ENCODE measurements around the gene ITIH5. TPM values are rescaled to one million over a fixed set of nuclear protein-coding genes. Genes with fewer than 3 reads are reported as not detected.

The ITIH5 gene
- total RNA-seq, 1 donor from 2014 or later, result not detected

DNA sequence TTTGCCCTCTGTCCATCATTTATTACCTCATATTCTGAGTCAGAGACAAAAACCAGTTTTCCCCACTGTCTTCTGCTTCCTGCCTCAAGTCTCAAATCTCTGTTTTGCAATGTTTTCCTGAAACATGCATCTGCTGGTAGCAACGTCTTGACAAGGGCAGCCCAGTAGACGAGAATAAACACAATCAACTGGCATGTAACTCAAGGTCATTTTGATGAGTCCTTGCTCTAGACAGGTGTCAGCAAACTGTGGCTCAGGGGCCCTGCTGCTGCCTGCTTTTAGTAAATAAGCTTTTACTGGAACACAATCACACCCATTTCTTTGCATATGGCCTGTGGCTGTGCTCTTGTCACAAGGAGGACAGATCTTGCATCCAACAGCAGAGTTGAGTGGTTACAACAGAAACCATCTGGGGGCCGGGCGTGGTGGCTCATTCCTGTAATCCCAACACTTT is 59.8 kb downstream of the ITIH5 start:
- Mint-ChIP-seq H3K4me3 (ENCODE audit: low read depth) (no peak overlapping the region), H3K27me3 (ENCODE audit: low read depth) (peaks cover 5% of the 10 kb centered on the region), H3K4me1 (ENCODE audit: low read depth) (no peaks in the 10 kb centered on the region), H3K36me3 (ENCODE audit: low read depth) (no peaks in the 10 kb centered on the region), H3K27ac (no peak overlapping the region), H3K9me3 (no peaks in the 10 kb centered on the region)
- intact Hi-C loops (cut with micrococcal nuclease), result no loop called here
- DNase-seq (ENCODE audit: low spot score), result no peak

DNA sequence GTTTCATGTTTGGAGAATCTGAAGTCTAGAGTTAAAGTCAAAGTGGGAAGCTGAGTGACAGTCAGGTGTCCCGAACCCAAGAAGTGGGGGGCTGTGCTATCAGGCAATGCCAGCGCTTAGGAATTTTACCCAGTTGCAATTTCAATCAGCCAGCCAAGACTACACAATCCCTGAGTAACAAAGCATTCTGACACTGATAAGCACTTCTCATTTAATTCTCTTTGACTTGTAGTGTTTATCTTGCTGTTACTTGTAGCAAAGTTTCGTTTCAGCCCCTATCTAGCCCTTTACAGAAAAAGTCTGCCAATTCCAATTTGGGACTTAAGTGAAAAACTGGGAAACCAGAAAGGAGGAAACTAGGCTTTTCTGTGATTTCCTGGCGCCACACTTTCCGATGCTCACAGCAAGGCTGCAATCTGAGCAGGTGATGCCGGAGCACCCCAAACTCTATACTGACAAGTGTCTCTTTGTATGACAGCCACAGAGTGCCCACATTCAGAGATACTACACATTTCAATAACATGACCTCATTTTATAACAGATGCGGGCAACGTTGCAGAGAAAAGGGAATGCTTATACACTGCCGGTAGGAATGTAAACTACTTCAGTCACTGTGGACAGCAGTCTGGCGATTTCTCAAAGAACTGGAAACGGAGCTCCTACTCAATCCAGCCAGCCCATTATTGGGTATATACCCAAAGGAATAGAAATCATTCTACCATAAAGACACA is 61.0 kb downstream of the ITIH5 start:
- intact Hi-C loops (cut with micrococcal nuclease), result no loop called here
- Mint-ChIP-seq H3K9me3 (no peaks in the 10 kb centered on the region), H3K4me3 (ENCODE audit: low read depth) (no peak overlapping the region), H3K4me1 (ENCODE audit: low read depth) (peaks cover 2% of the 10 kb centered on the region), H3K27me3 (ENCODE audit: low read depth) (peaks cover 5% of the 10 kb centered on the region), H3K36me3 (ENCODE audit: low read depth) (no peaks in the 10 kb centered on the region), H3K27ac (no peak overlapping the region)
- DNase-seq (ENCODE audit: low spot score), result no peak

DNA sequence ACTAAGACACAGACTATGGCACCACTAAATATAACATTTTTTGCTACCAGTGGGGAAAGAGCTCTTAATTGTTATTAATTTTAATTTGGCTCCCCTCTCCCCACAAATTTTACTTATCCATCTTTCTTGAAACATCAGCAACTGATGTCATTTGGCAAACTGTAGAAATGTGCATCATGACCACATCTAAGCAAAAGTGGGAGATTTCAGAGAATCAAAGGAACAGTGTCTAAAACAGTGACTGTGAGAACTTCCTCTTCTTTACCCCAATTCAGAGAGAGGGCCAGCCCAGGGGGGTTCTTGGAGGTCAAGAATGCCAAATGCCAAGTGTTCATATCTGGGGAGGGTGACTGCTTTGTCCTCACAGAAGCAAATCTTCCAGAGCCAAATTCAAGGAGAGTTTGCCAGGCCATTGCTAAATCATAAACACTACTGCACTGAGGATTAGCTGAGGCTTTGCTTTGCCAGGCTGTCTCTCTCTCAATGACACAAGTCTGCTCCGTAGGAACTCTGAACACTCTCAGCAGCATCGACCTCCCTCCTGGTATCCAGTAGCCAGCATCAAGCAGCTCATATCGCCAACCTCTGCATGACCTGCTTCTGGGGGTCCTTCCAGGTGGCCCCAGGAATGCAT is 65.6 kb downstream of the ITIH5 start:
- no peak for DNase-seq (ENCODE audit: low spot score)
- peaks cover 17% of the 10 kb centered on the region for H3K27me3 Mint-ChIP-seq (ENCODE audit: low read depth)
- intact Hi-C loops (cut with micrococcal nuclease), result no loop called here
- H3K36me3 Mint-ChIP-seq (ENCODE audit: low read depth), result no peaks in the 10 kb centered on the region
- no peak overlapping the region for H3K4me3 Mint-ChIP-seq (ENCODE audit: low read depth)
- peaks cover 2% of the 10 kb centered on the region for H3K4me1 Mint-ChIP-seq (ENCODE audit: low read depth)
- H3K9me3 Mint-ChIP-seq, result no peaks in the 10 kb centered on the region
- H3K27ac Mint-ChIP-seq, result no peak overlapping the region

DNA sequence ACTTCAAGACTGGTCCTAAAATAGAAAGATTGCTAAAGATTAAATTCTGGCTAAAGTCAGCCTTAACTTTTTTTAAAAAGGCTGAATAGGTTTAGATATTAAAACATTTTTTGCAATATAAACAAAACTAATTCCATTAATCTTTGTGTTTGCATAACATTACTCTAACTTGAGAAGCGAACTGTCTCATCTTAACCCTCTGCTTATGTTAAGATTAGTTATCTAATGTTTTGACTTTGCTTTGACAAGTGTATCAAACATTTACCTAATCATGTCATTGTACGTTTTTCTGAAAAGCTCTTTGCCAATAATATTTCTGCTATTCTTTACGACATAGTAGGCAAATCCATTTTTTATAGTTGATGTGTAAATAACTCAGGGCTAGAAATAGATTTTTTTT is 68.0 kb downstream of the ITIH5 start:
- intact Hi-C loops (cut with micrococcal nuclease), result no loop called here
- Mint-ChIP-seq H3K27me3 (ENCODE audit: low read depth) (peaks cover 19% of the 10 kb centered on the region), H3K9me3 (no peaks in the 10 kb centered on the region), H3K4me1 (ENCODE audit: low read depth) (peaks cover 2% of the 10 kb centered on the region), H3K4me3 (ENCODE audit: low read depth) (no peak overlapping the region), H3K36me3 (ENCODE audit: low read depth) (no peaks in the 10 kb centered on the region), H3K27ac (no peak overlapping the region)
- DNase-seq (ENCODE audit: low spot score), result no peak

DNA sequence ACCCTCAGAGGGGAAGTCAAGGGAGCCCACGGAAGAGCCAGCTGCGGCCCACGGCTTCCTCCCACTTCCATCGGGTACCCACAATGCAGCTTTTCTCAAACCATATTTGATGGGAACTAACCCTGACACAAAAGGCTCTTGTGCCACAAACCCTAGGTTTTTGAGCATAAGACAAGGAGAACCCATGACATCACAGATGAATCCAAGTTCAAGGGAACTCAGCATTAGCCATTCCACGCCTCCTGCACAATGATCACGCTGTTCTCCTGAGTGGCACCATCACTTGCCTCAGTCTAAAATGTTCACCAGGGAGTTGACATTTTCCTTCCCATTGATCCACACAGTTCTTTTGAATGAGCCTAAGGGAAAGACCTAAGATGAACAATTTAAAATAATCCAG is 70.4 kb downstream of the ITIH5 start:
- intact Hi-C loops (cut with micrococcal nuclease), result no loop called here
- no peak for DNase-seq (ENCODE audit: low spot score)
- H3K4me1 Mint-ChIP-seq (ENCODE audit: low read depth), result peaks cover 2% of the 10 kb centered on the region
- H3K36me3 Mint-ChIP-seq (ENCODE audit: low read depth), result no peaks in the 10 kb centered on the region
- H3K9me3 Mint-ChIP-seq, result no peaks in the 10 kb centered on the region
- no peak overlapping the region for H3K4me3 Mint-ChIP-seq (ENCODE audit: low read depth)
- H3K27me3 Mint-ChIP-seq (ENCODE audit: low read depth), result peaks cover 17% of the 10 kb centered on the region
- H3K27ac Mint-ChIP-seq, result no peak overlapping the region

DNA sequence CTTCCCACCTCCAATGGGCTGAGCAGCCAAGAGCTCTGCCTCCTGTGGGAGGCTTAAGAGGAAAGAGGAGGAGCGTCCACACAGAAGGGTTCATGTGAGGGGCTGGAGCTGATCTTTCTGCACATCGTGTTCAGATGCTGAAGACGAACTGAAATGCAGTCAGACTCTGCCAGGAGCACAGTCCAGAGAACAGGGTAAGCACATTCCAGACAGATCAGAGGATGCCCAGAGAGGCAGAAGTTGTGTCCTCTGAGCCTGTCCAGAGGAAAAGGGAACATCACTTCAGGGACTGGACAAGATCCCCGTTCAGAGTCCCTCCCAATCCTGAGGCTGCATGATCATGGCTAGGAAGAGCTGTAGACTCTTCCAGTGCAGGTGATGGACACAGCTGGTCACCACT is 72.9 kb downstream of the ITIH5 start:
- no peaks in the 10 kb centered on the region for H3K4me1 Mint-ChIP-seq (ENCODE audit: low read depth)
- H3K36me3 Mint-ChIP-seq (ENCODE audit: low read depth), result no peaks in the 10 kb centered on the region
- H3K4me3 Mint-ChIP-seq (ENCODE audit: low read depth), result no peak overlapping the region
- H3K27me3 Mint-ChIP-seq (ENCODE audit: low read depth), result peaks cover 3% of the 10 kb centered on the region
- DNase-seq (ENCODE audit: low spot score), result no peak
- H3K27ac Mint-ChIP-seq, result no peak overlapping the region
- no peaks in the 10 kb centered on the region for H3K9me3 Mint-ChIP-seq
- intact Hi-C loops (cut with micrococcal nuclease), result no loop called here

DNA sequence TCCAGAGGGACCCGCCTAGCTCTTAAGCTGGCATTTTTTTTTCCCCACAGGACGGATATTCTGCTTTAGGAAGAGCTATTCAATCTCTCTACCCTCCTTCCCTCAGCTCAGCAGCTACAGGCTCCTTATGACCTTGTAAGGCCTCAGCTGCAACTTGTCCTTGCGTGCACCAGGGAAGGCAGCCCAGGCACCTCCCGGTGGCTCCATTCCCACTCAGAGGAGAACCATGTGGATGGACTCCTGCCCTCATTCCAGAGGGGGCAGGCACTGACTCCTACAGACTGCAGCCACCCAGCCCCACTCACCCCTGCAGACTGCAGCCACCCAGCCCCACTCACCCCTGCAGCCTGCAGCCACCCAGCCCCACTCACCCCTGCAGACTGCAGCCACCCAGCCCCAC is 73.7 kb downstream of the ITIH5 start:
- Mint-ChIP-seq H3K27me3 (ENCODE audit: low read depth) (peaks cover 2% of the 10 kb centered on the region), H3K4me3 (ENCODE audit: low read depth) (no peak overlapping the region), H3K9me3 (no peaks in the 10 kb centered on the region), H3K4me1 (ENCODE audit: low read depth) (no peaks in the 10 kb centered on the region), H3K27ac (no peak overlapping the region), H3K36me3 (ENCODE audit: low read depth) (no peaks in the 10 kb centered on the region)
- intact Hi-C loops (cut with micrococcal nuclease), result no loop called here
- no peak for DNase-seq (ENCODE audit: low spot score)

DNA sequence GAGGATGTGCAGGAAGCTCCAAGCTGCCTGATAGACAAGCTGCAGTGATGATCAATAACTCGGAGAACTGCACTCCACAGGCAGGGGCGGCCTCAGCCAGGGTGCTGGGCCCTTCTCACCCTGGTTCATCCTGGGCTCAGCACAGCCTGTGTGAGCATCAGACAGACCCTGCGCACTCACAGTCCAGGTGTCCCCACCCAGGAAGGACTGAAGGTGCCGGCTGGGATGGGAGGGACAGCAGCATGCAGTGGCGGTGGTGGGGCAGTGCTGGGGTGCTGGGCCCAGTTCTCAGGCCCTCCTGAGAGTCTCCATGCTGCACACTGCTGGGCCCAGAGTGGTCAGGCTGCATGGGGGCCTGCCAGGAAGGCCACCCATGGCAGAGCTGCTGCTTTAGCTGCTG is 74.1 kb downstream of the ITIH5 start:
- no peak for DNase-seq (ENCODE audit: low spot score)
- H3K4me1 Mint-ChIP-seq (ENCODE audit: low read depth), result no peaks in the 10 kb centered on the region
- no peak overlapping the region for H3K27ac Mint-ChIP-seq
- intact Hi-C loops (cut with micrococcal nuclease), result no loop called here
- H3K4me3 Mint-ChIP-seq (ENCODE audit: low read depth), result no peak overlapping the region
- peaks cover 2% of the 10 kb centered on the region for H3K27me3 Mint-ChIP-seq (ENCODE audit: low read depth)
- H3K9me3 Mint-ChIP-seq, result no peaks in the 10 kb centered on the region
- no peaks in the 10 kb centered on the region for H3K36me3 Mint-ChIP-seq (ENCODE audit: low read depth)

DNA sequence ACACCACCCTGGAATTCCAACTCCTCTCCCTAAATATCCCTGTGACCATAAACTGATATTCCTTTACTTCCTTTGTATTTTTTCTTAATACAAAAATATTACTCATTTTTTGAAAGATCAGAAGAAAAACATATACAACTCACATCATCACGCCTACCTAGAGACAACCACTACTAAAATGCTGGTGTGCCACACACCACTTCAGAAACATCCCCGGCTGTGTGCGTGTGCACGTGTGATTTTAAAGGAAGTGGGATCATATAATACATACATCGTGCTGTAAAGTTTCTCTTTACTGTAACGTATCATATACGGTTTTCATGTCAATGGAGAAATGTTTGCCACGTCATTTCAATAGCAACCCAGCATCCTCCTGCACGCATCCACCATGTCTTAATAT is 76.5 kb downstream of the ITIH5 start:
- intact Hi-C loops (cut with micrococcal nuclease), result no loop called here
- no peak for DNase-seq (ENCODE audit: low spot score)
- H3K4me1 Mint-ChIP-seq (ENCODE audit: low read depth), result no peaks in the 10 kb centered on the region
- H3K27me3 Mint-ChIP-seq (ENCODE audit: low read depth), result peaks cover 8% of the 10 kb centered on the region
- no peak overlapping the region for H3K4me3 Mint-ChIP-seq (ENCODE audit: low read depth)
- no peaks in the 10 kb centered on the region for H3K9me3 Mint-ChIP-seq
- H3K27ac Mint-ChIP-seq, result no peak overlapping the region
- H3K36me3 Mint-ChIP-seq (ENCODE audit: low read depth), result no peaks in the 10 kb centered on the region

DNA sequence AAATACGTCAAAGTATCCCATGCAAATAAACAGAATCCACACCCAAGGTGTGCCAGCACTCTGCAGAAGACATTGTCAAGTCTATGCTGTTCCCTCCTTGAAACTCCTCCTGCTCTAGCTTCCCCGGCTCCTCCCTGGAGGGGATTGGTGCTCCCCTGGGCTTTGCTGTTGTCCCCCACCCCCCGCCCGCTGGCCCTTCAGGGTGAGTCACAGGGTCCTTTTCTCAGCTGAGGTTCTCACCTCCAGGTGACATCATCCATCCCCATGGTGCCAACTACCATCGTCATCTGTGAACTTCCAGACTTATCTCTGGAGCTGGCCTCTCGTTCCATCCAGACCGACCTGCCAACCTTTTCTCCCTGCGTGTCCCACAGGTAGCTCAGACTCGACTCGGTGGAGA is 77.0 kb downstream of the ITIH5 start:
- H3K27ac Mint-ChIP-seq, result no peak overlapping the region
- H3K27me3 Mint-ChIP-seq (ENCODE audit: low read depth), result peaks cover 8% of the 10 kb centered on the region
- no peak overlapping the region for H3K4me3 Mint-ChIP-seq (ENCODE audit: low read depth)
- intact Hi-C loops (cut with micrococcal nuclease), result no loop called here
- no peaks in the 10 kb centered on the region for H3K4me1 Mint-ChIP-seq (ENCODE audit: low read depth)
- no peaks in the 10 kb centered on the region for H3K9me3 Mint-ChIP-seq
- no peaks in the 10 kb centered on the region for H3K36me3 Mint-ChIP-seq (ENCODE audit: low read depth)
- no peak for DNase-seq (ENCODE audit: low spot score)

DNA sequence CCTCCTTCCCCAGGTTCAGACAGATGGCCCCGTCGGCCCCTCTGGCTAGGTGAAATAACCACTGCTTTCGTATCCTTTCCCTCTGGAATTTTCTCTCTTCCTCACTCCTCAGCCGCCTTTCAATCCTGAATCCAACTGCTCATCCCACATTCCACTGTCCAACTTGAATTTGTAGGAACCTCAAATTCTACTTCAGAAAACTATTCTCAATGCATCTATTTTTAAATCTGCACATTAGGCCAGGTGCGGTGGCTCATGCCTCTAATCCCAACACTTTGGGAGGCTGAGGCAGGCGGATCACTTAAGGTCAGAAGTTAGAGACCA is 78.9 kb downstream of the ITIH5 start:
- H3K4me3 Mint-ChIP-seq (ENCODE audit: low read depth), result no peak overlapping the region
- intact Hi-C loops (cut with micrococcal nuclease), result no loop called here

DNA sequence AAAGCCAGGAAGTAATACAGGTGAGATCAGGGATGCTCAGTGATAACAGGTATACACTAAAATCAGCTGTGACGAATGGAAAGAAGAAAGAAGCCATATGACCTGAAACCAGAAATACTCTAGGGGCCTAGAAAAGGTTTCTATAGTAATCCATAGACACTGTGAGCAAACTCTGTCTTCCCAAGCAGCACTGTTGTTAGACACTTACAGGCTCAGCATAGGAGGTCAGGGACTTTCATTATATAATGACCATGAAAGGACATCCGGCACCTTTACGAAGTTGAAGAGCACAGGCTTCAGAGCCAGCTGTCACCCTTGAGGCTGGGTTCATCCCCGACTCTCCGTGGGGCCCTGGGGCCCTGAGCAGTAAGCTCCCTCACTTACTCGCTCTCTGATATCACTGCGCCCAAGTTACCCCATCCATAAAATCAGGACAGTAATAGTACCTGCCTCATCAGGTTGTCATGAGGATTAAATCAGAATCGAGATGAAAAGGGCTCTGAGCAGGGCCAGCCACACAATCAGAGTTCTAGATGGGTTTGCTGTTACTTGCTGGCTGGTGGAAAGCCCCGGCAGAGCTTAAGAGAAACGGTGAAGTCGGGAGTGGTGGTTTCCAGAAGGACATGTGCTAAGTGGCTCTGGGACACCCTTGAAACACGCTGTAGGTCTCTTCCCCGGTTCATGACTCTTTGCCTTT is 79.5 kb downstream of the ITIH5 start:
- intact Hi-C loops (cut with micrococcal nuclease), result no loop called here
- no peak overlapping the region for H3K27ac Mint-ChIP-seq
- H3K36me3 Mint-ChIP-seq (ENCODE audit: low read depth), result no peaks in the 10 kb centered on the region
- H3K4me3 Mint-ChIP-seq (ENCODE audit: low read depth), result no peak overlapping the region
- no peaks in the 10 kb centered on the region for H3K4me1 Mint-ChIP-seq (ENCODE audit: low read depth)
- H3K27me3 Mint-ChIP-seq (ENCODE audit: low read depth), result peaks cover 6% of the 10 kb centered on the region
- H3K9me3 Mint-ChIP-seq, result no peaks in the 10 kb centered on the region
- DNase-seq (ENCODE audit: low spot score), result no peak

More for the DNA sequence above, 78.9 kb downstream of the ITIH5 start:
- H3K4me1 Mint-ChIP-seq (ENCODE audit: low read depth), result no peaks in the 10 kb centered on the region
- DNase-seq (ENCODE audit: low spot score), result no peak
- H3K27me3 Mint-ChIP-seq (ENCODE audit: low read depth), result peaks cover 6% of the 10 kb centered on the region
- H3K36me3 Mint-ChIP-seq (ENCODE audit: low read depth), result no peaks in the 10 kb centered on the region
- no peak overlapping the region for H3K27ac Mint-ChIP-seq
- no peaks in the 10 kb centered on the region for H3K9me3 Mint-ChIP-seq

DNA sequence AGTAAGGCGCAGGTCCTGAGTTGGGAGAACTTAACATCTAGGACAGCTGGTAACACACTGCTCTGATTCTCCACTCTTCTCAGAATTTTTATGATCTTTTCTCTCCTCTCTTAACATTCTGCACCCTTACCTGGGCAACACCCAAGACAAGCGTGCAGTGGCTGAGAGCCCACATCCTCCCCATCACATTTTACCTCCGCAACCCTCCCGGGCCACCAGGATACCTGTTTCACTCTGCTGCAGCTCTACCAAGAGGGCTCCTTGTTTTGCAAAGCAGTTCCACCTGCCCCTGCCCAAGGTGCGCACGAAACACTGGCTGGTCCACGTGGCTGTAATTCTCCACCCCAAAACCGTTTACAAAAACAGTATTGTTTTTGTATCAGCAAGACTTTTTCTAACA is 81.5 kb downstream of the ITIH5 start:
- Mint-ChIP-seq H3K27me3 (ENCODE audit: low read depth) (peaks cover 6% of the 10 kb centered on the region), H3K36me3 (ENCODE audit: low read depth) (no peaks in the 10 kb centered on the region), H3K4me3 (ENCODE audit: low read depth) (no peak overlapping the region), H3K27ac (no peak overlapping the region), H3K4me1 (ENCODE audit: low read depth) (no peaks in the 10 kb centered on the region), H3K9me3 (no peaks in the 10 kb centered on the region)
- intact Hi-C loops (cut with micrococcal nuclease), result no loop called here
- no peak for DNase-seq (ENCODE audit: low spot score)
